Measurements from ENCODE around the gene DCLK2. TPM values are rescaled to one million over a fixed set of nuclear protein-coding genes. Genes with fewer than 3 reads are reported as not detected.

The DCLK2 gene
- total and polyA plus RNA-seq, 2 of the 8 experiments (the other 6 are each of a cell fraction or from before 2014, with no cell fraction given) = 0.32 to 0.37 TPM

DNA sequence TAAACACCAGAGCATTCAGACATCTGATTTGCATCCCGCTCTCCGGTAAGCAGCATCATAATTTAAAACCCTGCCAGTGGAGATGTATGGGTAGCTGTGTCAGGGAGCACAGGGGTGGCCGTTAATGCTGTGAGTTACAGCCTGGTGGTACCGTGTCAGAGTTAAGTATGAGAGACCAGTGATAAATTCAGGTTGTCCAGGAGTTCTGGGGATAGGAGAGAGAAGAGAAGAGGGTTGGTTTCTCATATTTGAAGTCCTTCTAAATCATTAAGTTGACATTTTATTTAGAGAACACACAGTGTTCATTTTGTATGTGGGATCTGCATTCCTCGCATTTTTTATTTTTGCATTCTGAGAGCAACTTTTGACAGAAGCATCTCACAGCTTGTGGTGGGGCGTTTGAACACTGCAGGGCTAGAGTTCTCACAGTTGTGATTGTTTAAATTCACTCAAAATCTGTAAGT lies 157.6 kb downstream of the DCLK2 start:
- DNase-seq (ENCODE audit: low read depth in 1 of 2, low spot score in 2 of 2) (no peak), FAIRE-seq (no peak)
- Histone ChIP-seq H2BK12ac (ENCODE audit: low read depth, low read length) (no peak overlapping the region), H3K23ac (ENCODE audit: insufficient read length) (no peak overlapping the region), H2AK5ac (ENCODE audit: low read depth, low read length) (no peak overlapping the region), H2BK120ac (replicated peaks; ENCODE audit: low read depth, low read length) (no peak overlapping the region), H3K18ac (ENCODE audit: extremely low read depth, low read length) (no peak overlapping the region), H2BK5ac (ENCODE audit: low read depth, low read length) (no peak overlapping the region), H3K9ac (replicated peaks in 1 of 4; ENCODE audit: extremely low read depth in 1 of 4, low read depth in 3 of 4, low read length in 3 of 4) (no peak overlapping the region), H3K56ac (replicated peaks; ENCODE audit: insufficient read length, low read depth, low read length) (no peak overlapping the region), H4K5ac (ENCODE audit: insufficient read length, low read depth, low read length) (no peak overlapping the region), H3K27ac (ENCODE audit: low read depth, low read length) (no peak overlapping the region), H3K36me3 (ENCODE audit: control insufficient read depth in 2 of 4, insufficient read depth in 4 of 4, low read length in 3 of 4) (no peaks in the 10 kb centered on the region), H3K79me1 (ENCODE audit: low read depth, low read length) (no peaks in the 10 kb centered on the region), H2BK15ac (ENCODE audit: low read length) (no peak overlapping the region), H2BK20ac (ENCODE audit: low read length) (no peak overlapping the region), H3K9me3 (ENCODE audit: insufficient read depth in 2 of 2, low read depth in 1 of 2, low read length in 1 of 2) (no peaks in the 10 kb centered on the region), H4K8ac (ENCODE audit: extremely low read depth, insufficient read depth, low read length) (no peak overlapping the region), H2AFZ (ENCODE audit: low read length) (no peak overlapping the region), H3K4ac (replicated peaks; ENCODE audit: insufficient read length, low read depth, low read length) (no peak overlapping the region), H4K91ac (replicated peaks; ENCODE audit: insufficient read length, low read length) (no peak overlapping the region), H3K4me3 (ENCODE audit: extremely low read depth in 1 of 4, insufficient read depth in 2 of 4, low read depth in 3 of 4, low read length in 4 of 4) (no peak overlapping the region), H3K4me1 (replicated peaks in 1 of 4; ENCODE audit: control insufficient read depth in 3 of 4, insufficient read depth in 4 of 4, low read length in 3 of 4) (peaks cover 0 to 4% (median 2%) of the 10 kb centered on the region in 4 experiments; a peak in 3 of 7 replicates), H3K79me2 (ENCODE audit: control insufficient read depth in 1 of 2, insufficient read depth in 2 of 2, low read length in 2 of 2) (no peaks in the 10 kb centered on the region), H3K27me3 (replicated peaks in 1 of 4; ENCODE audit: control insufficient read depth in 3 of 4, extremely low read depth in 1 of 4, insufficient read depth in 3 of 4, low read length in 3 of 4) (no peaks in the 10 kb centered on the region), H3K23me2 (ENCODE audit: low read depth, low read length) (no peaks in the 10 kb centered on the region), H3K4me2 (ENCODE audit: insufficient read depth in 1 of 2, low read depth in 2 of 2, low read length in 2 of 2) (no peak overlapping the region), H3K14ac (ENCODE audit: insufficient read length) (no peak overlapping the region), H4K20me1 (replicated peaks in 1 of 2; ENCODE audit: control insufficient read depth in 1 of 2, insufficient read depth in 2 of 2, low read length in 2 of 2) (no peaks in the 10 kb centered on the region)
- no peak for TF ChIP-seq FOSL1 (IDR thresholded peaks at IDR 0.05; ENCODE audit: insufficient read depth, low read depth, low read length)
- TF ChIP-seq EP300 (IDR thresholded peaks at IDR 0.05; ENCODE audit: borderline replicate concordance in 1 of 2, low read depth in 2 of 2, low read length in 2 of 2) = no peak
- TF ChIP-seq CEBPB (IDR thresholded peaks at IDR 0.05; ENCODE audit: low read depth, low read length) = no peak
- TF ChIP-seq CREB1 (IDR thresholded peaks at IDR 0.05) = no peak
- no peak for TF ChIP-seq NRF1 (IDR thresholded peaks at IDR 0.05; ENCODE audit: low read depth, low read length)
- TF ChIP-seq TBP (IDR thresholded peaks at IDR 0.05; ENCODE audit: low read depth, low read length) = no peak
- no peak for TF ChIP-seq GABPA (IDR thresholded peaks at IDR 0.05; ENCODE audit: borderline replicate concordance, insufficient read depth, low read length)
- no peak for TF ChIP-seq JUN (IDR thresholded peaks at IDR 0.05; ENCODE audit: low read depth, low read length)
- TF ChIP-seq TEAD4 (IDR thresholded peaks at IDR 0.05; ENCODE audit: low read depth, low read length) = no peak
- TF ChIP-seq RXRA (IDR thresholded peaks at IDR 0.05; ENCODE audit: insufficient read depth, low read depth, low read length) = no peak
- TF ChIP-seq TAF1 (IDR thresholded peaks at IDR 0.05; ENCODE audit: low read depth, low read length) = no peak
- no peak for TF ChIP-seq CHD2 (IDR thresholded peaks at IDR 0.05; ENCODE audit: low read length)
- no peak for TF ChIP-seq GTF2F1 (IDR thresholded peaks at IDR 0.05; ENCODE audit: borderline replicate concordance, low read depth, low read length)
- TF ChIP-seq YY1 (IDR thresholded peaks at IDR 0.05; ENCODE audit: low read depth, low read length) = no peak
- TF ChIP-seq SIN3A (conservative IDR thresholded peaks at IDR 0.05 in 1 of 2, IDR thresholded peaks at IDR 0.05 in 1 of 2; ENCODE audit: low read depth in 1 of 2, low read length in 2 of 2) = no peak
- no peak for TF ChIP-seq EGR1 (IDR thresholded peaks at IDR 0.05; ENCODE audit: borderline replicate concordance, low read depth, low read length)
- 84% methylated on average over 6 of the region's 6 CpGs; no CpG with 5 or more reads in 1 of the 2 experiments for WGBS, 2 experiments (ENCODE audit: extremely low coverage in 1 of 2, insufficient coverage in 1 of 2, insufficient read length in 1 of 2, insufficient replicate concordance in 2 of 2, low coverage in 1 of 2, low lambda C conversion rate in 2 of 2, missing lambda C conversion rate in 1 of 2)
- ChIA-PET POLR2A (ENCODE audit: partially characterized antibody) (no interaction called here), CTCF (ENCODE audit: partially characterized antibody) (interaction anchor here (0.6 to 1.7 kb wide), 4 partner anchors 18 to 67 kb away, joined by 3 to 5 read pairs (median 3); no protein-coding TSS in a partner anchor)
